Measurements from ENCODE around the gene TEX261. TPM values are rescaled to one million over a fixed set of nuclear protein-coding genes. Genes with fewer than 3 reads are reported as not detected.
"Not testable (repeated sequence)": the region's sequence is repeated elsewhere in the genome, so short reads cannot be mapped to it uniquely, and the experiment has no call there.

Gene TEX261
- 10 to 100 TPM; 17.8 to 18.7 TPM for total RNA-seq

- no peaks in the 10 kb centered on the region for H3K9me3 Mint-ChIP-seq
- H3K4me1 Mint-ChIP-seq (ENCODE audit: low read depth), result peaks cover 33% of the 10 kb centered on the region
- peak within 1 kb of the TSS; percentile 94 for H3K4me3 Mint-ChIP-seq
- intact Hi-C loops (cut with micrococcal nuclease), result loop anchor here (1.0 kb wide), 6 partner anchors 10 to 135 kb away; partner anchors contain the start of genes MCEE, MPHOSPH10 and NAGK
- H3K36me3 Mint-ChIP-seq (ENCODE audit: low read depth), result peaks cover 9% of the 10 kb centered on the region
- H3K27me3 Mint-ChIP-seq (ENCODE audit: low read depth), result no peaks in the 10 kb centered on the region
- peak; percentile 91 for DNase-seq
- H3K27ac Mint-ChIP-seq, result peak within 1 kb of the TSS; percentile 89
- CTCF ChIA-PET, result interaction anchor here (1.0 kb wide), 1 partner anchor 13 kb away, joined by 3 read pairs; no protein-coding TSS in a partner anchor
Observed at GRCh38 chr2:70994699-70995425, at the start of gene TEX261. TEX261 (minus strand) TSS chr2:70994873; CDS start chr2:70994757, 116 bp downstream.

GRCh38 chr2:71043531-71044407 lies 49.1 kb upstream of the TEX261 start:
- Mint-ChIP-seq H3K9me3 (no peaks in the 10 kb centered on the region), H3K27me3 (ENCODE audit: low read depth) (peaks cover 3% of the 10 kb centered on the region), H3K36me3 (ENCODE audit: low read depth) (no peaks in the 10 kb centered on the region), H3K4me1 (ENCODE audit: low read depth) (no peaks in the 10 kb centered on the region), H3K27ac (no peak overlapping the region), H3K4me3 (no peak overlapping the region)
- CTCF ChIA-PET, result no interaction called here
- DNase-seq, result no peak
- intact Hi-C loops (cut with micrococcal nuclease), result no loop called here

- H3K9me3 Mint-ChIP-seq, result no peaks in the 10 kb centered on the region
- H3K4me1 Mint-ChIP-seq (ENCODE audit: low read depth), result no peaks in the 10 kb centered on the region
- no peak overlapping the region for H3K27ac Mint-ChIP-seq
- peaks cover 7% of the 10 kb centered on the region for H3K27me3 Mint-ChIP-seq (ENCODE audit: low read depth)
- DNase-seq, result no peak
- no peaks in the 10 kb centered on the region for H3K36me3 Mint-ChIP-seq (ENCODE audit: low read depth)
- intact Hi-C loops (cut with micrococcal nuclease), result no loop called here
- CTCF ChIA-PET, result no interaction called here
- no peak overlapping the region for H3K4me3 Mint-ChIP-seq
Observed at GRCh38 chr2:71042287-71042686, 47.6 kb upstream of the TEX261 start.

GRCh38 chr2:71036296-71036695 lies 41.6 kb upstream of the TEX261 start:
- H3K36me3 Mint-ChIP-seq (ENCODE audit: low read depth); H3K4me1 Mint-ChIP-seq (ENCODE audit: low read depth); H3K4me3 Mint-ChIP-seq; DNase-seq; H3K27ac Mint-ChIP-seq; CTCF ChIA-PET; intact Hi-C loops (cut with micrococcal nuclease); H3K9me3 Mint-ChIP-seq: not testable (repeated sequence)
- H3K27me3 Mint-ChIP-seq (ENCODE audit: low read depth), result peaks cover 12% of the 10 kb centered on the region

GRCh38 chr2:71023553-71024243 lies 29.0 kb upstream of the TEX261 start:
- intact Hi-C loops (cut with micrococcal nuclease), result loop anchor here (1.0 to 5.0 kb wide), 8 partner anchors 26 to 487 kb away; partner anchors contain the start of genes MCEE, MPHOSPH10, NAGK and PAIP2B
- not testable (repeated sequence) for H3K27me3 Mint-ChIP-seq (ENCODE audit: low read depth); H3K4me3 Mint-ChIP-seq; H3K36me3 Mint-ChIP-seq (ENCODE audit: low read depth); H3K9me3 Mint-ChIP-seq
- H3K4me1 Mint-ChIP-seq (ENCODE audit: low read depth), result peaks cover 15% of the 10 kb centered on the region
- CTCF ChIA-PET, result interaction anchor here (0.6 to 2.6 kb wide), 10 partner anchors 15 to 1578 kb away, joined by 3 to 11 read pairs (median 3); partner anchors contain the start of gene ZNF638
- DNase-seq, result peak; percentile 90
- peak overlapping the region; percentile 79 for H3K27ac Mint-ChIP-seq

GRCh38 chr2:71021394-71021793 lies 26.7 kb upstream of the TEX261 start:
- CTCF ChIA-PET, result interaction anchor here (0.6 to 1.0 kb wide), 2 partner anchors 133 to 292 kb away, joined by 3 read pairs; no protein-coding TSS in a partner anchor
- peaks cover 15% of the 10 kb centered on the region for H3K4me1 Mint-ChIP-seq (ENCODE audit: low read depth)
- H3K36me3 Mint-ChIP-seq (ENCODE audit: low read depth); H3K27ac Mint-ChIP-seq; DNase-seq; H3K27me3 Mint-ChIP-seq (ENCODE audit: low read depth); H3K9me3 Mint-ChIP-seq; H3K4me3 Mint-ChIP-seq: not testable (repeated sequence)
- intact Hi-C loops (cut with micrococcal nuclease), result loop anchor here (5.0 kb wide), 1 partner anchor 256 kb away; no protein-coding TSS in a partner anchor

GRCh38 chr2:71019989-71020388 lies 25.3 kb upstream of the TEX261 start:
- H3K27ac Mint-ChIP-seq; CTCF ChIA-PET; H3K9me3 Mint-ChIP-seq; H3K36me3 Mint-ChIP-seq (ENCODE audit: low read depth); DNase-seq; H3K4me3 Mint-ChIP-seq; H3K27me3 Mint-ChIP-seq (ENCODE audit: low read depth): not testable (repeated sequence)
- peaks cover 15% of the 10 kb centered on the region for H3K4me1 Mint-ChIP-seq (ENCODE audit: low read depth)
- intact Hi-C loops (cut with micrococcal nuclease), result loop anchor here (5.0 kb wide), 1 partner anchor 257 kb away; no protein-coding TSS in a partner anchor

- Mint-ChIP-seq H3K9me3 (no peaks in the 10 kb centered on the region), H3K27me3 (ENCODE audit: low read depth) (no peaks in the 10 kb centered on the region), H3K4me1 (ENCODE audit: low read depth) (peaks cover 8% of the 10 kb centered on the region), H3K36me3 (ENCODE audit: low read depth) (no peaks in the 10 kb centered on the region), H3K27ac (no peak overlapping the region), H3K4me3 (no peak overlapping the region)
- CTCF ChIA-PET, result no interaction called here
- intact Hi-C loops (cut with micrococcal nuclease), result no loop called here
- no peak for DNase-seq
Observed at GRCh38 chr2:71018625-71019024, 24.0 kb upstream of the TEX261 start.

- H3K4me3 Mint-ChIP-seq; DNase-seq; H3K36me3 Mint-ChIP-seq (ENCODE audit: low read depth); H3K4me1 Mint-ChIP-seq (ENCODE audit: low read depth); H3K9me3 Mint-ChIP-seq; intact Hi-C loops (cut with micrococcal nuclease); H3K27ac Mint-ChIP-seq; CTCF ChIA-PET: not testable (repeated sequence)
- peaks cover 15% of the 10 kb centered on the region for H3K27me3 Mint-ChIP-seq (ENCODE audit: low read depth)
Observed at GRCh38 chr2:71011786-71012185, 17.1 kb upstream of the TEX261 start.

GRCh38 chr2:71008342-71008741 lies 13.7 kb upstream of the TEX261 start:
- H3K9me3 Mint-ChIP-seq, result no peaks in the 10 kb centered on the region
- no peaks in the 10 kb centered on the region for H3K4me1 Mint-ChIP-seq (ENCODE audit: low read depth)
- no peak overlapping the region for H3K4me3 Mint-ChIP-seq
- CTCF ChIA-PET, result interaction anchor here (0.6 to 1.1 kb wide), 2 partner anchors 15 to 24 kb away, joined by 3 to 4 read pairs; no protein-coding TSS in a partner anchor
- peaks cover 15% of the 10 kb centered on the region for H3K27me3 Mint-ChIP-seq (ENCODE audit: low read depth)
- no peak for DNase-seq
- no peaks in the 10 kb centered on the region for H3K36me3 Mint-ChIP-seq (ENCODE audit: low read depth)
- no peak overlapping the region for H3K27ac Mint-ChIP-seq
- intact Hi-C loops (cut with micrococcal nuclease), result no loop called here

GRCh38 chr2:71006955-71007799 lies 12.5 kb upstream of the TEX261 start:
- intact Hi-C loops (cut with micrococcal nuclease), result no loop called here
- H3K36me3 Mint-ChIP-seq (ENCODE audit: low read depth), result no peaks in the 10 kb centered on the region
- H3K4me3 Mint-ChIP-seq, result no peak overlapping the region
- no peaks in the 10 kb centered on the region for H3K4me1 Mint-ChIP-seq (ENCODE audit: low read depth)
- H3K27me3 Mint-ChIP-seq (ENCODE audit: low read depth), result peaks cover 15% of the 10 kb centered on the region
- CTCF ChIA-PET, result interaction anchor here (0.6 to 1.1 kb wide), 3 partner anchors 13 to 60 kb away, joined by 3 to 4 read pairs (median 3); no protein-coding TSS in a partner anchor
- no peak for DNase-seq
- no peaks in the 10 kb centered on the region for H3K9me3 Mint-ChIP-seq
- H3K27ac Mint-ChIP-seq, result no peak overlapping the region
